ENCODE results near the gene HCRT. TPM values are rescaled to one million over a fixed set of nuclear protein-coding genes. Genes with fewer than 3 reads are reported as not detected.
A peak's percentile ranks its signal among the peaks of the same experiment; 100 is the strongest.

The HCRT gene
- total and polyA plus RNA-seq, 8 donors: not detected

DNA sequence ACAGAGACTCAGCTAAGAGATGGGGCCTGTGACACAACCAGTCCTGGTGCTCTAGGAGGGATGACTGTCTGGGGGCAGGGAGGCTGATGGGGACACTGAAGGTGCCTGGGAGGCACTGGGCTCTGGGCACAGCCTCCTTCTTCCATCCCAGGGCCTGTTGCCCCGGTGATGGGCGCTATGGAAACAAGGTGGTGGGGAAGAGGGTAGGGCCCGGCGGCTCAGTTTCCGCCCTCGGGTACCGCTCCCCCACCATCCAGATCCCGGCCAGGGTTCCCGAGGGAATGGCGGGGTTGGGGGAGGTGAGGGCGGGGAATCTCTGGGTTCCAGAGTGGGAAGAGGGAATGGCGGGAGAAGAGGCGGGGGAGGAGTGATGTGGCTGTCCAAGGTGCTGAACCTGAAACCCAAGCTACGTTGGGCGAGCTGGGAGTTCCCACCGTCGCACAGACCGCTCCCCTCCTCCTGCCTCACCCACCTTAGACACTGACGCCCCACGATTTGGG, 5.3 kb downstream of the HCRT start:
- Histone ChIP-seq H3K4me3 (no peak overlapping the region), H3K27ac (no peak overlapping the region), H3K36me3 (no peaks in the 10 kb centered on the region), H3K4me1 (peaks cover 14 to 55% of the 10 kb centered on the region in 2 donors), H3K9me3 (no peaks in the 10 kb centered on the region), H3K27me3 (peaks cover 21 to 45% of the 10 kb centered on the region in 2 donors)
- intact Hi-C loops (cut with DNase I): no loop called here
- peak in 1 of 4 donors; percentile 46 for DNase-seq
- ATAC-seq: peak; percentile 14
- TF ChIP-seq, protein P1, sequence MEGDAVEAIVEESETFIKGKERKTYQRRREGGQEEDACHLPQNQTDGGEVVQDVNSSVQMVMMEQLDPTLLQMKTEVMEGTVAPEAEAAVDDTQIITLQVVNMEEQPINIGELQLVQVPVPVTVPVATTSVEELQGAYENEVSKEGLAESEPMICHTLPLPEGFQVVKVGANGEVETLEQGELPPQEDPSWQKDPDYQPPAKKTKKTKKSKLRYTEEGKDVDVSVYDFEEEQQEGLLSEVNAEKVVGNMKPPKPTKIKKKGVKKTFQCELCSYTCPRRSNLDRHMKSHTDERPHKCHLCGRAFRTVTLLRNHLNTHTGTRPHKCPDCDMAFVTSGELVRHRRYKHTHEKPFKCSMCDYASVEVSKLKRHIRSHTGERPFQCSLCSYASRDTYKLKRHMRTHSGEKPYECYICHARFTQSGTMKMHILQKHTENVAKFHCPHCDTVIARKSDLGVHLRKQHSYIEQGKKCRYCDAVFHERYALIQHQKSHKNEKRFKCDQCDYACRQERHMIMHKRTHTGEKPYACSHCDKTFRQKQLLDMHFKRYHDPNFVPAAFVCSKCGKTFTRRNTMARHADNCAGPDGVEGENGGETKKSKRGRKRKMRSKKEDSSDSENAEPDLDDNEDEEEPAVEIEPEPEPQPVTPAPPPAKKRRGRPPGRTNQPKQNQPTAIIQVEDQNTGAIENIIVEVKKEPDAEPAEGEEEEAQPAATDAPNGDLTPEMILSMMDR (IDR thresholded peaks at IDR 0.05): no peak

- intact Hi-C loops (cut with DNase I): no loop called here
- no peaks in the 10 kb centered on the region for H3K36me3 ChIP-seq
- H3K27ac ChIP-seq: no peak overlapping the region
- H3K4me1 ChIP-seq: peaks cover 14 to 49% of the 10 kb centered on the region in 2 donors
- H3K4me3 ChIP-seq: no peak overlapping the region
- TF ChIP-seq, protein P1 (IDR thresholded peaks at IDR 0.05): no peak
- H3K27me3 ChIP-seq: peaks cover 21 to 45% of the 10 kb centered on the region in 2 donors
- no peaks in the 10 kb centered on the region for H3K9me3 ChIP-seq
- DNase-seq (no peak), ATAC-seq (no peak)
These were observed 5.9 kb downstream of the HCRT start for GRCh38 chr17:42179335-42179734.

DNA sequence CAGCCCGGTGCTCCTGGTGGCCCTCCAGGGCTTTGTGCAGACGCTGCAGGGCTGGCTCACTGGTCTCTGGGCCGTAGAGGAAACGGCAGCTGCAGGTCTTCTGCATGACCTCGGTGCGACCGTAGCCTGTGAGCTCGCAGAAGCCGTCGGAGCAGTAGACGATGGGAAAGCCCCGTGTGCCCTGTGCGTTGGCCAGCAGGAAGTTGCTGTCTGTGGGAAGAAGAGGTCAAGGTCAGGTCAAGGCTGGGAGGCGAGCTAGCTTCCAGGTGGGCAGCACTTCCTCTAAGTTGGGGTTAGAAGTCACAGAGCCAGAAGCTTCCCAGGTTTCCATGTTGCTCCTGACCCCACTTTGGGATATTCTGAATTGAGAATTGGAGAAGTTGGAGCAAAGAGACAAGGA, 6.4 kb downstream of the HCRT start:
- H3K27me3 ChIP-seq: peaks cover 21 to 45% of the 10 kb centered on the region in 2 donors
- ATAC-seq (no peak), DNase-seq (peak in 1 of 4 donors; percentile 47)
- H3K4me3 ChIP-seq: no peak overlapping the region
- H3K27ac ChIP-seq: no peak overlapping the region
- peaks cover 14 to 44% of the 10 kb centered on the region in 2 donors for H3K4me1 ChIP-seq
- intact Hi-C loops (cut with DNase I): no loop called here
- no peaks in the 10 kb centered on the region for H3K9me3 ChIP-seq
- TF ChIP-seq, protein P1 (IDR thresholded peaks at IDR 0.05): no peak
- H3K36me3 ChIP-seq: no peaks in the 10 kb centered on the region

DNA sequence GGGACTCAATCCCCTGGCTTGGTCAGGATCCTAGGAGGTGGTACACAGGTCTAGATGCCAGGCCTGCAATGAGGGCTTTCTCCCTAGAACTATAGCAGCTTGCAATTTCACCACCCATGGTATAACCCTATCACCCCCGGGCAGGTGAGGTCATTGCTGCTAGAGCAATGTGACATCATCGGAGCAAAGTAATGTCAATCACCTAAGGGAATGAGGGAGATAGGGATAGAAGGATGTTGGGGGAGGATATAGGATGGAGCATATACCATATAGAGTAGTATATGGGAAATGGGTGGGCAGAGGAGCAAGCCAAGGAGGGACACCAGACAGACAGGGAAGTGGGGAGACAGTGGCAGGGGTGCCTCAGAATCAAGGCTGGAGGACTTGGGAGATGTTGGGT, 7.6 kb downstream of the HCRT start:
- no peak for DNase-seq
- intact Hi-C loops (cut with DNase I): no loop called here
- H3K4me1 ChIP-seq: peaks cover 14 to 33% of the 10 kb centered on the region in 2 donors
- H3K4me3 ChIP-seq: no peak overlapping the region
- no peak for ATAC-seq
- peaks cover 21 to 44% of the 10 kb centered on the region in 2 donors for H3K27me3 ChIP-seq
- TF ChIP-seq, protein P1 (IDR thresholded peaks at IDR 0.05): no peak
- H3K9me3 ChIP-seq: no peaks in the 10 kb centered on the region
- H3K27ac ChIP-seq: no peak overlapping the region
- H3K36me3 ChIP-seq: no peaks in the 10 kb centered on the region

DNA sequence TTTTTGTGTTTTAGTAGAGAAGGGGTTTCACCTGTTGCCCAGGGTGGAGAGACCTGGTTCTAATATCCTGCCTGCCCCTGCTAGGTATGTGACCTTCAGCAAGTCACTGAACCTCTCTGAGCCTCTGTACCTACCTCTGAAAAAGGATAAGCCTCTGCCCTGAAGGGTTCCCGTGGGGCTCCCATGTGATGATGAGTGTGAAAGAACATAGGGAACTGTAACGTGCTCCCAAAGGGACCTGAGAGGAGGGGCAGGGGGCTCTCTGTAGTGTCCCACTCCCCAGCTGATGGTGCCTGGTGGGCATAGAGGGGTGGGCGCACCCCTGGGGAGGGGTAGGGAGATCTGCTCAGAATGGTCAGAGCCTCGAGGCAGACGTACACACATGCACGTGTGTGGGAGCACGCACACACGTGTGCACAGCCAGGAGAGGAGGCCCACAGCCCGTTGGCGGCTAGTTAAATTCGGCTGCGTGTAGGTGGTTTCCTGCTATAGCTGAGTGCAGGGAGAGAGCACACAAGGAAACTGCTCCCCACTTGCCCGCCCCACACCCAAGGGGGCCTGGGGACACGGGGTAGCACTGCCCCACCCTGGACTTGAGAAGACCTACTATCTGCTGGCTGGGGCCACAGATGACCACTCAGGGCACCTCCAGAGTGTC, 11.0 kb downstream of the HCRT start:
- peaks cover 0 to 11% of the 10 kb centered on the region in 2 donors for H3K4me1 ChIP-seq
- ATAC-seq (no peak), DNase-seq (no peak)
- no peaks in the 10 kb centered on the region for H3K36me3 ChIP-seq
- intact Hi-C loops (cut with DNase I): no loop called here
- H3K9me3 ChIP-seq: no peaks in the 10 kb centered on the region
- peaks cover 1 to 10% of the 10 kb centered on the region in 2 donors for H3K27me3 ChIP-seq
- TF ChIP-seq, protein P1 (IDR thresholded peaks at IDR 0.05): no peak
- no peak overlapping the region for H3K27ac ChIP-seq
- H3K4me3 ChIP-seq: no peak overlapping the region
